ENCODE measurements around the gene RPS19BP1.

The RPS19BP1 gene

GRCh38 chr22:39515266-39516050, 17.1 kb downstream of the RPS19BP1 start:
- intact Hi-C loops (cut with DNase I; ENCODE audit: low total_unique reads), result loop anchor here (10.0 kb wide), 1 partner anchor 341 kb away; no protein-coding TSS in a partner anchor
- Histone ChIP-seq H3K27me3 (no peaks in the 10 kb centered on the region), H3K27ac (no peak overlapping the region), H3K4me1 (peaks cover 0 to 13% (median 12%) of the 10 kb centered on the region in 4 donors), H3K9me3 (no peaks in the 10 kb centered on the region), H3K36me3 (peaks cover 49 to 71% (median 50%) of the 10 kb centered on the region in 3 donors), H3K4me3 (no peak overlapping the region)
- no peak for DNase-seq
- no peak for TF ChIP-seq CTCF (IDR thresholded peaks at IDR 0.05)

- Histone ChIP-seq H3K27me3 (no peaks in the 10 kb centered on the region), H3K9me3 (no peaks in the 10 kb centered on the region), H3K4me3 (no peak overlapping the region), H3K27ac (no peak overlapping the region), H3K36me3 (peaks cover 49 to 81% (median 54%) of the 10 kb centered on the region in 3 donors), H3K4me1 (peaks cover 0 to 13% (median 12%) of the 10 kb centered on the region in 4 donors)
- intact Hi-C loops (cut with DNase I; ENCODE audit: low total_unique reads), result loop anchor here (10.0 kb wide), 1 partner anchor 340 kb away; no protein-coding TSS in a partner anchor
- peak in 1 of 2 donors; percentile 66 for DNase-seq
- TF ChIP-seq CTCF (IDR thresholded peaks at IDR 0.05), result peak; percentile 64
Observed at GRCh38 chr22:39514373-39514973, 18.1 kb downstream of the RPS19BP1 start.

- intact Hi-C loops (cut with DNase I; ENCODE audit: low total_unique reads), result loop anchor here (10.0 kb wide), 1 partner anchor 339 kb away; no protein-coding TSS in a partner anchor
- Histone ChIP-seq H3K27ac (no peak overlapping the region), H3K9me3 (no peaks in the 10 kb centered on the region), H3K4me3 (no peak overlapping the region), H3K27me3 (no peaks in the 10 kb centered on the region), H3K4me1 (peaks cover 0 to 7% (median 6%) of the 10 kb centered on the region in 4 donors), H3K36me3 (peaks cover 49 to 88% (median 61%) of the 10 kb centered on the region in 3 donors)
- no peak for DNase-seq
- TF ChIP-seq CTCF (IDR thresholded peaks at IDR 0.05), result no peak
Observed at GRCh38 chr22:39513791-39514190, 18.8 kb downstream of the RPS19BP1 start.

- Histone ChIP-seq H3K9me3 (no peaks in the 10 kb centered on the region), H3K27ac (no peak overlapping the region), H3K27me3 (no peaks in the 10 kb centered on the region), H3K4me3 (no peak overlapping the region), H3K4me1 (no peaks in the 10 kb centered on the region), H3K36me3 (peaks cover 58 to 99% (median 61%) of the 10 kb centered on the region in 3 donors)
- no peak for DNase-seq
- TF ChIP-seq CTCF (IDR thresholded peaks at IDR 0.05), result no peak
- intact Hi-C loops (cut with DNase I; ENCODE audit: low total_unique reads), result loop anchor here (10.0 kb wide), 1 partner anchor 337 kb away; no protein-coding TSS in a partner anchor
Observed at GRCh38 chr22:39512026-39512425, 20.5 kb downstream of the RPS19BP1 start.

GRCh38 chr22:39511226-39511625, 21.3 kb downstream of the RPS19BP1 start:
- H3K4me3 ChIP-seq, result no peak overlapping the region
- H3K36me3 ChIP-seq, result peaks cover 61 to 100% (median 65%) of the 10 kb centered on the region in 3 donors
- no peaks in the 10 kb centered on the region for H3K27me3 ChIP-seq
- TF ChIP-seq CTCF (IDR thresholded peaks at IDR 0.05), result no peak
- no peaks in the 10 kb centered on the region for H3K9me3 ChIP-seq
- DNase-seq, result no peak
- intact Hi-C loops (cut with DNase I; ENCODE audit: low total_unique reads), result loop anchor here (10.0 kb wide), 1 partner anchor 336 kb away; no protein-coding TSS in a partner anchor
- no peak overlapping the region for H3K27ac ChIP-seq
- H3K4me1 ChIP-seq, result no peaks in the 10 kb centered on the region

All from tibial artery (tissue), 4 donors.